HK-2 (cell line): Measurements from ENCODE around the gene CACNA2D3.
"Not testable (repeated sequence)": the region's sequence is repeated elsewhere in the genome, so short reads cannot be mapped to it uniquely, and the experiment has no call there.

Experiments used
- DNase-seq: peaks from one replicate; pipeline ENCODE4 v3.0.0-alpha.2; 2018; ENCODE audit not compliant: unreplicated experiment

The CACNA2D3 gene

DNA sequence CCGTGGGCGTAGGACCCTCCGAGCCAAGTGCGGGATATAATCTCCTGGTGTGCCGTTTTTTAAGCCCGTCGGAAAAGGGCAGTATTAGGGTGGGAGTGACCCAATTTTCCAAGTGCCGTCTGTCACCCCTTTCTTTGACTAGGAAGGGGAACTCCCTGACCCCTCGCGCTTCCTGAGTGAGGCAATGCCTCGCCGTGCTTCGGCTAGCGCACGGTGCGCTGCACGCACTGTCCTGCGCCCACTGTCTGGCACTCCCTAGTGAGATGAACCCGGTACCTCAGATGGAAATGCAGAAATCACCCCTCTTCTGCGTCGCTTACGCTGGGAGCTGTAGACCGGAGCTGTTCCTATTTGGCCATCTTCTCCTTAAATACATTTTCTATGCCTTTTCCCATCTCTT is 342.2 kb downstream of the CACNA2D3 start:
- DNase-seq, result not testable (repeated sequence)

DNA sequence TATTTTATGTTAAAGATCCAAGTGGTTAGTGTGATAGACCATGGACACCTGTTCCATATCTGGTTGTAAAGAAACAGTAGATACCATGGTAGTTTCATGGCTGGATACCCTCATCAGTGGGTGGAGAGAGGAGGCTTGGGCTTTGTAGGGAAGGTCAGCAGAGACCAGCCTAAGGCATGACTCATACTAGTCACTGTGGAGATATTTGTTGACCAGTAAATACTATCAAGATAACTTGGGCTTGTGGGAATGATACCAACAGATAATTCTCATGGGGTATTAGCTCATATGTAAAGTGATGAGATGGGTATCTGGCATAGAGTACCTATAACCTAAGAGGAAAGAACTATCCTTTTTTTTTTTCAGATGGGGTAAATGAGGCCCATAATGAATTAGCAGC is 354.5 kb downstream of the CACNA2D3 start:
- DNase-seq, result no peak

- DNase-seq, result no peak
These were observed 359.4 kb downstream of the CACNA2D3 start for GRCh38 chr3:54481606-54482365.

DNA sequence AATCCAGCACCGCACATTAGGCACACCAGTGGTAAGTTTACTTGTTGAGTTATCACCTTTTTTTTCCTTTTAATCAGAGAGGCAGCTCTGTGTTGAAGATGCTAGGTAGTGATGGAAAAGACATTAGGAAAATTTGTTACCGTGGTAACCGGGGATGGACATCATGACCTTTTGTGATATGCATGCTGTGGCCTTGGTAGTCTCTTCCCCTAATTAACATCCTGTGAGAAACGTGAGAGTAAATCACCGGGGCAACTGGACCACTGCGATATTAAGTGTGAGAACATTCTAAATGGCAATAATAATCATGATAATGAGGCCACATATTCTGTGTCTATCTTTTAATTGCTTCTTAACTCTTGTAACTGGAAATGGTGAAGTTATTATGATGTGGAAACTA is 362.0 kb downstream of the CACNA2D3 start:
- no peak for DNase-seq

- DNase-seq, result no peak
These were observed 364.0 kb downstream of the CACNA2D3 start for GRCh38 chr3:54486317-54486716.

GRCh38 chr3:54488297-54488696 is 365.9 kb downstream of the CACNA2D3 start:
- DNase-seq, result no peak

DNA sequence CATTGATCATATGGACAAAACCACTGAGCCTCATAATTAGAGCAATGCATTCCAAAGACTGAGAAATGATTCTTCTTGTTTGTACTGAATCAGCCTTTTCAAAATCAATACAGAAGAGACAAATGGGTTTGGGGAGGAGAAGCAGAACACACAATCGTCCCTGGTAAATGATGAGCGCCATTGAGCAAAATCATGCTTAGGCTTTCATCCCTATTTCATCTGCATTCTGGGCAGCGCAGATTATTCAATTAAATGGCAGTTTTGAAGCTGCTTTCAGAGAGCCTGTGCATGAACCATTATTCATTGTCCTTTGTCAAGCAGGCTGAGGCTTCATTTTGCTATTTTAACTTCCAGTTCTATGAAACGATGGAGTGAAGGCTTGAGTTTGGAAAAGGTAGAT is 371.9 kb downstream of the CACNA2D3 start:
- DNase-seq, result no peak

GRCh38 chr3:54506603-54507002 is 384.3 kb downstream of the CACNA2D3 start:
- DNase-seq, result no peak

GRCh38 chr3:54507876-54508460 is 385.6 kb downstream of the CACNA2D3 start:
- DNase-seq, result no peak

DNA sequence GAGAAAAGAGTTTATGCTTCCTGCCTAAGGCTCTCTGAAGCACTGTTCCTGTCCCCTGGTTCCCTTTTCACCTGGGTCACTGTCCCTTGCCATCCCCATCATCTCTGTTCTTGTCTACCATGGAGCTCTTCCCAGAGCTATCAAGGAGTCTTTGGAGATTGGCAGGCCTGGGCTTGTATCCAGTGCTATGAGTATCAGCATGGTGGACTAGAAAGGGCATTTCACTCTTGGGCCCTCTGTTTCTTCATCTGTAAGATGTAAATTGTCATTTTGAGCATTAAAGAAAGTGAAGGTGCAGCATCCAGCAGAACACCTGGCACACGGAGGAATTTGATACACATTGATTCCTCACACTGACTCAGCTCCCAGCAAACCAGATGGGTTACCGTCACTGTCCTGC is 388.2 kb downstream of the CACNA2D3 start:
- no peak for DNase-seq

DNA sequence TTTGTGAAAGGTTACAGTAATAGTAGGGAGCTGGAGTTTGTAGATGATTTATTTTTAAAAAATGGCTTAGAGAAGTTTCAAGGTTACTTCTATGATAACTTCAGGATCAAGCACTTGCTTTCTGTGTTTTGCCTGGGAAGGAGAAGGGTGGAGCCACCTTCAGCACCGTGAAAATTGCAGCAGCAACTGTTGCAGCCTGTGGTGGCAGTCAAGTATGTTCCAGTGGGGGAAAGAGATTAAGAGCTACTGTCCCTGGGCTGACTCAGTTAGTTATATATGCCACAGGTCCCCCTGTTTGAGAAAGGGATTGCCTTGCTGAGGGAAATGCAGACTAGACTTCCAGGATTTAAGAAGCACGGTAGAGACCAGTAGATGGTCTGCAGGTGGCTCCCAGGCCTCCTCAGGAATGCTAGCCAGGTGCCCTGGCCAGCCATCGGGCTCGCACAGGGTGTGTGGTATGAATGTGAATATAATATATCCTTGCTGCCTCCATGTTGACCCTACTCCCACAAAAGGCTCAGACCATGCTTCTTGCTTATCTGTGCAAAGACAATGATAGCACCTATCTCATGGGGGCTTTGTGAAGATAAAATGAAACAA is 389.5 kb downstream of the CACNA2D3 start:
- no peak for DNase-seq

DNA sequence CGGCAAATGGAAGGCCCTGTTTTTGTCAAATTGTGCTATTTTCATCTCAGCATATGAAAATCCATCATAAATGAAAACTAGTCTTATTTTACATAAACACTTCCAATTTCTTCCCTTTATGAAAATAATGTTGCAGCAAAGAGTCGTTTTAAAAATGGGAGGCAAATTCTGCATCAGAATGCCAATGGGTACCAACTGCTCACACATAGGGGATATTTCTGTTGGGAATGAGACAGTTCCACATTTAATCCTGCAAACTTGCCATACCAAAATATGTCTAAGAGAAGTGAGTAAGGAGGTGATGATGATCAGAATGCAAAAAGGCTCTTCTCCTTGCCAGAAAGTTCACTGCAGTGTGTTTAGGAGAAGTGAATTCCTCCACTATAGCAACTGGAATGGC is 391.7 kb downstream of the CACNA2D3 start:
- no peak for DNase-seq

DNA sequence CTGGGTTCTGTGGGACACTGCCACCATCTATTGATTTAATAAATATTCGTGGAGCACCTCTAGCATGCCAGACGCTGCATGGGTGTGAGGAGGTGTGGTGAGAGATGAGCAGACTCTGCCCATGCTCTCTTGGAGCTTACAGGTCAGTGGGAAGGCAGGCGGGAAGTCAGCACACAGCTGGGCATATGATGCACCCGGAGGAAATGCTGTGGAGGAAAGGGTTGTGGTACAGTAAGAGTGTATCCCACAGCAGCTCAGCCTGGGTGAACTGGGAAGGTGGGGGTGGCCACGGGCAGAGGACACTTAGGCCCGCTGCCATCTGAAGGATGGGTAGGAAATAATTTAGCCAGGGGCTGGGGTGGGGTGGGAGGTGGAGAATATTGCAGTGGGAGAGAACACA is 392.1 kb downstream of the CACNA2D3 start:
- DNase-seq, result no peak

GRCh38 chr3:54515441-54516213 is 393.3 kb downstream of the CACNA2D3 start:
- no peak for DNase-seq

DNA sequence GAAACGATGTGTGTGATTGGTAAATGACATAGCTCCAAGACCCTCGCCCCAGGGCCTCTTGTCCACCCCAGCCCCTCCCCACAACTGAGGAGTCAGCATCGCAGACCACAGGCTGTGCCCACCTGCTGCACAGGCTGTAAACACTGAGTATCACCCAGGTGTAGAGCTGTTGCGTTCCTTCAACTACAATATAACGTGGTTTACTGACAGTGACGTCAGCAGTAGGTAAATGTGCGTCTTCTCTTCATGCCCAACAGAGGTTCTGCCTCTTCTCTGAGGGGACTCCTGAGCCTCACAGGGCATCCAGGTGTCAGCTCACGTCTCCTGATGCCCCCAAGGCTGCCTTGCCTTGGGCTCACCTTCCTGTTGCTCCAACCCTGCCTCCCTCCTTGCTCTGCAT is 395.1 kb downstream of the CACNA2D3 start:
- DNase-seq, result no peak

DNA sequence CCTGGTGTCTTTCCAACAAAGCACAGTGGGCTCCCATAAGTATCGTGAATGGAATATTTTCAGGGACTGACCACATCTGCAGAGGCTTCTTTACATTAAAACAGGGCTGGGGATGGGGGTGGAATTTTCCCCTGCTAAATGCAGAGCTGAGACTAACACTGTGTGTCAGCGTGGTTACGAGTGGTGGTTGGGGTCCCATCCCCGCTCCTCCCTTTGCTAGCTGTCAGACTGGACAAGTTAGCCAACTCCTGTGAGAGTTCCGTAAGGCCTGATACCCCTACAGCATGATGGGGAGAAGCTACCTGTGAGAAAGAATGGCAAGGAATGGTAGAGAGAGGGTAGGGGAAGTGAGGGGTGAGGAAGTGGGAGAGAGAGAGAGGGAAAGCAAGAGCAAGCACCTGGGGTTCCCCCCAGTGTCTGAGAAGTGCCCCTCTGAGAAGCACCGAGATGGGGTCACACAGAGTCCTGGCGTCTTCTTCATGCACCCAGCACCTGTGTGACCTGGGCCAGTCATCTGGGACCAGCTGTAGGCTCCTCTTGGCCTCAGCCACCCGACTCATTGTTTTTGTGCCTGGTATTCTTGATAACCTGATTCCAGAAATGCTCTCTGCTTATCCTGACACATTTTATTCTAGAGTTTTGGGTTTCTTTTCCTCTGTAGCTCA is 395.8 kb downstream of the CACNA2D3 start:
- DNase-seq, result no peak

DNA sequence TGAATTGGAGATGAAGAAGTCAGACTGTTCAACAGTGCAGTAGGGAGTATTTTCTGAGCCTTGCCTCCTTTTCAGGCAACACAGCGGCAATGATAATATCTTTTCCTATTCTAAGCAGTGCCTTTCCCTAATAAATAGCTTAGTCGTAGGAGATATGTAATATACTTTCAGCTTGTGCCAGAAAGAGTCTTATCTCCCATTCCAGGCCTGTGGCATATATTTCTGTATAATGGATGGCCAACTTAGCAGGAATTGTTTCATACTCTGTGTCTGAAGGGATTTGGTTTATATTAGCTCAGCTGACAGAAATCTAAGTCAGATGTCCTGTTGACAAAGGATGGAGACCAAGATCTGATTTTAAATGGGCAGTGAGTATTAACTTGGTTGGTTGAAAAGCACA is 397.1 kb downstream of the CACNA2D3 start:
- DNase-seq, result no peak

- DNase-seq, result no peak
These were observed 397.7 kb downstream of the CACNA2D3 start for GRCh38 chr3:54520060-54520459.

- no peak for DNase-seq
These were observed 405.2 kb downstream of the CACNA2D3 start for GRCh38 chr3:54527521-54527920.

- no peak for DNase-seq
These were observed 405.6 kb downstream of the CACNA2D3 start for GRCh38 chr3:54527953-54528352.

DNA sequence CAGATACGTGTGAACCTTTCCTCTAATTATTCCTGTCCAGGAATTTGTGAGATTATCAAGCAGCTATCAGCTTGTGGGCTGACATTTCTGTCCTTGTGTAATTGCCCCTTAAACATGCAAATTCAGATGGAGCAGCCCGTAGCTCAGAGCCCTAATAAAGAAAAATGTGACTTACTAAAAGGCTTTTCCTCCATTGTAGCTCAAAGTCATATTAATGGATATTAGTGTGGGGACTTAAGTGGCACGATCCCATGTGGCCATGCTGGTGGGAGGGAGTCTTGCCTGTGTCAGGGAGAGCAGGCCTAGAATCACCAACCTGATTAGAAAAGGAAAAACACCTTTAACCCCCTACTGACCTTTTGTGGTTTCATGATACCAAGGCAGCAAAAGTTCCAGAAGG is 406.3 kb downstream of the CACNA2D3 start:
- no peak for DNase-seq

DNA sequence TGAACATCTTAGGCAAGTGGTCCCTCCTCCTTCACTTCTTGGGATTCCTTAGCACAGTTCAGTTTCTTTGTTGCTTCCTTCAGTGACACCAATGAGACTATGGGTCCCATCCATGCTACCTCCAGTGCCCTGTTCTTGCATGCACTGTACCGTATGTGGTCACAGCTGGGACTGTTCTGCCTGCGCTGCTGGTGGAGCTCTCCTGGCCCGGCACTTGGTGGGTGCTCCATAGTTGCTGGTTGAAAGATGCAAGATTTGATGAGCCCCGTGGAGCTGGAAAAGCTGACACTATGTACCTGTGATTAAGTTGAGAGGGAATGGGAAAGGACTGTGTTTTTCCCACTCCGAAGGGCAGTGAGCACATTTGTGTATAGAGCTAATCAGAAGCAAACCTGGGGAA is 407.7 kb downstream of the CACNA2D3 start:
- no peak for DNase-seq
